ENCODE data around the gene APBB1IP. TPM values are rescaled to one million over a fixed set of nuclear protein-coding genes. Genes with fewer than 3 reads are reported as not detected.

The APBB1IP gene
- total RNA-seq: 0.11 and 0.37 TPM in 2 replicates

DNA sequence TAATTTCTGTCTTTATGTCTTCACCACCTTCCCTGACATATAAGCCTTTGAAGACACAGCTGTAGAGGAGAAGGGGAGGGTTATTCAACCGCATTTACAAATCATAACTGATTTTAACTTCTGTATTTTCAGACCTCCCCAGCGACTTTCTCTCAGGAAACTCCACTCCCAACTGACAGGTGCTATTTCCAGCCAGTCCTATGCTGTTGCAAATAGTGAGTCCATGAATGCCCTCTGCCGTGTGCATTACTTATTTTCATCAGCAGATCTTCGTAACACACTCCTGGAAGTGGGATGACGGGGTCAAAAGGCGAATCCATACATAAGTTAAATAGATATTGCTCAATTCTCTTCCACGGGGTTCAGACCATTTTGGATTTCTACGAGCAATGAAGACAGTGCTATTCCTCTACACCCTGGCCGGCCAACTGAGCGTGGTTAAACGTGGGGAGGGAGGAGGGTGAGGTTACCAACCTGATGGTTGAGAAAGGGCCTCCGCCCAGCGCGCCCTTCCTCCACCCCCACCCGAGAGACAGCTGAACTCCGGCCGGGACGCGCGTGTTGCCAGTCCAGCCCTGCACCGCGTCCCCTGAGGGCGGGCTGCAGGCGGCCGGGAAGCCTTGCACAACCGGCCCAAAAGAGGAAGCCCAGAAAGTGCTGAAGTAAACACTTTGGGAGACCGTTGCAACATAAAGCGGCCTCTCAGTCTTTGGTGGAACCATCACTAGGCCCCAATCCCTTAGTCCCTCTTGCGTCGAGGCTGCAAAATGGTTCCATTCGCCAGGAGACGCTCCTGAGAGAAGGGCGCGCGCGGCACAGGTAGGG is at the start of gene APBB1IP:
Gene APBB1IP (plus strand): TSS at position 705 of the 825 bp plus-strand sequence. CDS start 53,986 bp downstream, outside the sequence.

Other genes with a start within 250 kb of the APBB1IP start
- gene GAD2, start 221.6 kb upstream of the APBB1IP start, total RNA-seq: not detected in 2 replicates

Data from uterine smooth muscle cell (primary cell).